ENCODE data around the gene FBN1.

DNA sequence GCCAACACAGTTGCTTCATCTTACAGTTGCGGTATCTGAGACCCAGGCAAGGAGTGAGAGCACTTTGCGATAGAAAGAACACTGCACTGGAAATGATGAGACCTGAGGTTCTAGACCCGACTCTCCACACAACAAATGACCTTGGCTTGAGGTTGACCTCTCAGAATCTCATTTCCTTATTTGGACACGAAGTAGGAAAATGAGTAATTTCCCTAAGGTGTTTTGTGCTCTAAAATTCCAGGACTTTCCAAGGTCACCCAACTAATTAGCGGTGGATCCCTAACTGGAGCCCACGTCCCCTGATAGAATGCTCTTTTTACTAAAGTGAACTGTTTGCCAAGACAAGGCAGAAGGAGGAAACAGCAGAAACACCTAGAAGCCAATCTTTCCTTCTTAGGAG, 26.7 kb upstream of the FBN1 start:
- TF ChIP-seq, protein P1, sequence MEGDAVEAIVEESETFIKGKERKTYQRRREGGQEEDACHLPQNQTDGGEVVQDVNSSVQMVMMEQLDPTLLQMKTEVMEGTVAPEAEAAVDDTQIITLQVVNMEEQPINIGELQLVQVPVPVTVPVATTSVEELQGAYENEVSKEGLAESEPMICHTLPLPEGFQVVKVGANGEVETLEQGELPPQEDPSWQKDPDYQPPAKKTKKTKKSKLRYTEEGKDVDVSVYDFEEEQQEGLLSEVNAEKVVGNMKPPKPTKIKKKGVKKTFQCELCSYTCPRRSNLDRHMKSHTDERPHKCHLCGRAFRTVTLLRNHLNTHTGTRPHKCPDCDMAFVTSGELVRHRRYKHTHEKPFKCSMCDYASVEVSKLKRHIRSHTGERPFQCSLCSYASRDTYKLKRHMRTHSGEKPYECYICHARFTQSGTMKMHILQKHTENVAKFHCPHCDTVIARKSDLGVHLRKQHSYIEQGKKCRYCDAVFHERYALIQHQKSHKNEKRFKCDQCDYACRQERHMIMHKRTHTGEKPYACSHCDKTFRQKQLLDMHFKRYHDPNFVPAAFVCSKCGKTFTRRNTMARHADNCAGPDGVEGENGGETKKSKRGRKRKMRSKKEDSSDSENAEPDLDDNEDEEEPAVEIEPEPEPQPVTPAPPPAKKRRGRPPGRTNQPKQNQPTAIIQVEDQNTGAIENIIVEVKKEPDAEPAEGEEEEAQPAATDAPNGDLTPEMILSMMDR (IDR thresholded peaks at IDR 0.05): no peak
- TF ChIP-seq POLR2A (IDR thresholded peaks at IDR 0.05): no peak
